Mammary epithelial cell (primary cell): ENCODE results near the gene KLHL35.

Experiments
- CTCF ChIP-seq, 2 donors: IDR thresholded peaks in 1 of 2; conservative IDR thresholded peaks in 1 of 2; 2 replicates each; pipeline ENCODE4 v1.5.1; 2011 to 2012; ENCODE audit warnings: inconsistent platforms in 2 of 2, low read length in 2 of 2, mild to moderate bottlenecking in 2 of 2, control low read depth in 1 of 2, low read depth in 1 of 2; ENCODE audit not compliant: insufficient read depth in 1 of 2; ENCODE audit errors: extremely low read depth in 1 of 2
- EZH2 ChIP-seq: IDR thresholded peaks from 2 replicates; pipeline ENCODE4 v1.6.1; 2012; ENCODE audit warnings: low read length, inconsistent platforms, borderline replicate concordance

GRCh38 chr11:75408957-75409219, 24.1 kb downstream of the KLHL35 start:
- TF ChIP-seq EZH2 (no peak), CTCF (conservative IDR thresholded peaks at IDR 0.05 in 1 of 2, IDR thresholded peaks at IDR 0.05 in 1 of 2; ENCODE audit: extremely low read depth in 1 of 2, insufficient read depth in 1 of 2, low read depth in 1 of 2, low read length in 2 of 2) (no peak)
